Activated naive CD4-positive, alpha-beta T cell treated with anti-CD3 and anti-CD28 coated beads, Interleukin-2, amount 50 U/mL, for 24 hours (primary cell): ENCODE data around the gene TGFB2.

Experiments used
- H3K27ac Mint-ChIP-seq: one replicate; pipeline ENCODE4 v1.8.0; 2021; ENCODE audit warnings: mild to moderate bottlenecking, mixed read lengths
- H3K27me3 Mint-ChIP-seq: one replicate; pipeline ENCODE4 v1.8.0; 2021; ENCODE audit warnings: mixed read lengths
- H3K36me3 Mint-ChIP-seq: one replicate; pipeline ENCODE4 v1.8.0; 2021; ENCODE audit warnings: mixed read lengths
- H3K4me1 Mint-ChIP-seq: one replicate; pipeline ENCODE4 v1.8.0; 2021; ENCODE audit warnings: mixed read lengths
- H3K4me3 Mint-ChIP-seq: one replicate; pipeline ENCODE4 v1.8.0; 2021; ENCODE audit warnings: mild to moderate bottlenecking, mixed read lengths
- H3K9me3 Mint-ChIP-seq: one replicate; pipeline ENCODE4 v1.8.0; 2021; ENCODE audit warnings: mixed read lengths

TGFB2 gene

GRCh38 chr1:218463194-218464156, 118.3 kb downstream of the TGFB2 start:
- Mint-ChIP-seq H3K27ac (no peak overlapping the region), H3K9me3 (no peaks in the 10 kb centered on the region), H3K36me3 (no peaks in the 10 kb centered on the region), H3K27me3 (peaks cover 1% of the 10 kb centered on the region), H3K4me1 (no peaks in the 10 kb centered on the region), H3K4me3 (no peak overlapping the region)

- H3K36me3 Mint-ChIP-seq, result no peaks in the 10 kb centered on the region
- H3K4me1 Mint-ChIP-seq, result no peaks in the 10 kb centered on the region
- H3K27ac Mint-ChIP-seq, result no peak overlapping the region
- H3K27me3 Mint-ChIP-seq, result peaks cover 1% of the 10 kb centered on the region
- no peak overlapping the region for H3K4me3 Mint-ChIP-seq
- H3K9me3 Mint-ChIP-seq, result no peaks in the 10 kb centered on the region
These were observed 119.7 kb downstream of the TGFB2 start for GRCh38 chr1:218464871-218465270.

- Mint-ChIP-seq H3K27me3 (peaks cover 1% of the 10 kb centered on the region), H3K4me3 (no peak overlapping the region), H3K9me3 (no peaks in the 10 kb centered on the region), H3K36me3 (no peaks in the 10 kb centered on the region), H3K4me1 (no peaks in the 10 kb centered on the region), H3K27ac (no peak overlapping the region)
These were observed 121.3 kb downstream of the TGFB2 start for GRCh38 chr1:218466341-218467010.

- H3K27me3 Mint-ChIP-seq, result peaks cover 1% of the 10 kb centered on the region
- H3K4me3 Mint-ChIP-seq, result no peak overlapping the region
- H3K36me3 Mint-ChIP-seq, result no peaks in the 10 kb centered on the region
- H3K27ac Mint-ChIP-seq, result no peak overlapping the region
- H3K9me3 Mint-ChIP-seq, result no peaks in the 10 kb centered on the region
- no peaks in the 10 kb centered on the region for H3K4me1 Mint-ChIP-seq
These were observed 122.3 kb downstream of the TGFB2 start for GRCh38 chr1:218467101-218468072.

- Mint-ChIP-seq H3K9me3 (no peaks in the 10 kb centered on the region), H3K4me1 (no peaks in the 10 kb centered on the region), H3K4me3 (no peak overlapping the region), H3K27me3 (peaks cover 1% of the 10 kb centered on the region), H3K36me3 (no peaks in the 10 kb centered on the region), H3K27ac (no peak overlapping the region)
These were observed 123.6 kb downstream of the TGFB2 start for GRCh38 chr1:218468711-218469110.

- H3K27ac Mint-ChIP-seq, result no peak overlapping the region
- H3K9me3 Mint-ChIP-seq, result no peaks in the 10 kb centered on the region
- peaks cover 6% of the 10 kb centered on the region for H3K4me1 Mint-ChIP-seq
- H3K36me3 Mint-ChIP-seq, result no peaks in the 10 kb centered on the region
- no peaks in the 10 kb centered on the region for H3K27me3 Mint-ChIP-seq
- no peak overlapping the region for H3K4me3 Mint-ChIP-seq
These were observed 127.7 kb downstream of the TGFB2 start for GRCh38 chr1:218472885-218473284.

- no peaks in the 10 kb centered on the region for H3K36me3 Mint-ChIP-seq
- H3K27ac Mint-ChIP-seq, result no peak overlapping the region
- H3K4me3 Mint-ChIP-seq, result no peak overlapping the region
- H3K9me3 Mint-ChIP-seq, result no peaks in the 10 kb centered on the region
- peaks cover 6% of the 10 kb centered on the region for H3K4me1 Mint-ChIP-seq
- no peaks in the 10 kb centered on the region for H3K27me3 Mint-ChIP-seq
These were observed 128.4 kb downstream of the TGFB2 start for GRCh38 chr1:218473522-218473921.

DNA sequence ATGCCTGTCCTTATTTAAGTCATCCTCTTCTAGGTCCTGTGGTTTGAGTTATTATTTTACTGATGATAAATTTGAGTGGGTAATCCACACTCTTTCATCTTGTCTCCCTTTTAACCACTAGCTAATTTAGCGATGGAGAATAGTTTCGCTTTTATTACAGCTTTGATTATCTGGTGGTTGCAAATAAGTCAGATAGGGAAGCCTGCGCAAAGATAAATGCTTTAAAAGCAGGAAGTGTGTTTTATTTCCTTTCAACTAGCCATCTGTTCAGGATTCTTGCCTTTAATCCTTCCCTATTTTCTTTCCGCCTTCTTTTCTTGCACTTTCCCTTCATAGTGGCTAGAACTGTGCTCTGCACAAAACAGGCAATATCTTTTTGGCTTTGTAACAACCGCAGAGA, 129.0 kb downstream of the TGFB2 start:
- Mint-ChIP-seq H3K27me3 (no peaks in the 10 kb centered on the region), H3K27ac (no peak overlapping the region), H3K4me1 (peaks cover 6% of the 10 kb centered on the region), H3K36me3 (no peaks in the 10 kb centered on the region), H3K9me3 (no peaks in the 10 kb centered on the region), H3K4me3 (no peak overlapping the region)

DNA sequence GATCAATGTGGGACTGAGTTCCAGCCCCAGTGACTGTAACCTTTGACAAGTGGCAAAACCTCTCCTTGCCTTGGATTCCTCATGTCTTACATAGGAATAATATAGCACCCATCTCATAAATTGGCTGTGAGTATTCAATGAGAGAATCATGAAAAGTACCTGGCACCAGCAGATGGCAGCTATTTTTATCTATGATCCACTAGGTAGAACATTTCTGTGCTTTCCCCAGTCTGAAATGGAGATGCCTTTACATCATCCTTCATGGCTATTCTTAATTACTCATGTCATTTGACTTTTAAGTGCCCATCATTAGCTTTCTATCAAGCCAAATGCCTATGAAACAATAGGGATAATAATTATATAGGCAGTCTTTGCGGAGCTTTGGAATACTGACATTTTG, 130.1 kb downstream of the TGFB2 start:
- Mint-ChIP-seq H3K4me1 (peaks cover 6% of the 10 kb centered on the region), H3K27ac (no peak overlapping the region), H3K4me3 (no peak overlapping the region), H3K27me3 (peaks cover 1% of the 10 kb centered on the region), H3K36me3 (no peaks in the 10 kb centered on the region), H3K9me3 (no peaks in the 10 kb centered on the region)

GRCh38 chr1:218475699-218476098, 130.6 kb downstream of the TGFB2 start:
- peaks cover 6% of the 10 kb centered on the region for H3K4me1 Mint-ChIP-seq
- no peak overlapping the region for H3K27ac Mint-ChIP-seq
- no peaks in the 10 kb centered on the region for H3K36me3 Mint-ChIP-seq
- H3K4me3 Mint-ChIP-seq, result no peak overlapping the region
- no peaks in the 10 kb centered on the region for H3K9me3 Mint-ChIP-seq
- H3K27me3 Mint-ChIP-seq, result peaks cover 2% of the 10 kb centered on the region

- Mint-ChIP-seq H3K9me3 (no peaks in the 10 kb centered on the region), H3K36me3 (no peaks in the 10 kb centered on the region), H3K27me3 (peaks cover 4% of the 10 kb centered on the region), H3K4me1 (peaks cover 6% of the 10 kb centered on the region), H3K4me3 (no peak overlapping the region), H3K27ac (no peak overlapping the region)
These were observed 131.2 kb downstream of the TGFB2 start for GRCh38 chr1:218476385-218476784.

GRCh38 chr1:218478336-218478735, 133.2 kb downstream of the TGFB2 start:
- Mint-ChIP-seq H3K9me3 (no peaks in the 10 kb centered on the region), H3K4me1 (peaks cover 6% of the 10 kb centered on the region), H3K27me3 (peaks cover 4% of the 10 kb centered on the region), H3K4me3 (no peak overlapping the region), H3K27ac (no peak overlapping the region), H3K36me3 (no peaks in the 10 kb centered on the region)

DNA sequence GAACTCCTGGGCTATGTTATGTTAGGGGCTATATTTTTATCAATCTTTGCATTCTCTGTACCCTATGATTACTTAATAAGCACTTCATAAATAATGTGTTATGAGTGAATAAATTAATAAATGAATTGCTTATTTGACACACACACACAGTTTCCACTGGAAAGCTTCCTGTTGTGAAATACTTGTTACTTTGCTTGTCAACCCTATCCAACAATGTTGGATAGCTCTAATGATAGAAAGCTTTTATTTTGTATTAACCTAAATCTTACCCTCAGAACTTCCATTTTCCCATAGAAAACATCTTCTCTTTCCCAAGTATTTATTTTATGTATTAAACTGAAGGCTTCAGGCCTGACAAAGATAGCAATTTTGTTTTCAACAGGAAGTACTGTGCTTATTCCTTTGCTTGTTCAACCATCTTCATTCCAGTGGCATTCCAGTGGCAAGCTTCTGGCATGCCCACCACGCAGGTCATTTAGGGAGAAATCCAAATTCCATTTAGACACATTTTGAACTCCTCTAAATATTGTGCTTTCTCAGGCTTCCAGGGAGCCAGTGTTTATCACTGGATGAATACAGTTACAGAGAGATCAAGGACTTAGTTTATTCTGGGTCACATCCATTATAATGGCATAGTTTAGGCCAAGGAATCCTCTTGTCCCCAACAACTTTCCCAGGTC, 134.4 kb downstream of the TGFB2 start:
- no peaks in the 10 kb centered on the region for H3K9me3 Mint-ChIP-seq
- H3K4me3 Mint-ChIP-seq, result no peak overlapping the region
- no peaks in the 10 kb centered on the region for H3K4me1 Mint-ChIP-seq
- no peak overlapping the region for H3K27ac Mint-ChIP-seq
- H3K27me3 Mint-ChIP-seq, result peaks cover 4% of the 10 kb centered on the region
- no peaks in the 10 kb centered on the region for H3K36me3 Mint-ChIP-seq

- peaks cover 4% of the 10 kb centered on the region for H3K27me3 Mint-ChIP-seq
- H3K4me3 Mint-ChIP-seq, result no peak overlapping the region
- H3K36me3 Mint-ChIP-seq, result no peaks in the 10 kb centered on the region
- no peaks in the 10 kb centered on the region for H3K9me3 Mint-ChIP-seq
- no peak overlapping the region for H3K27ac Mint-ChIP-seq
- H3K4me1 Mint-ChIP-seq, result no peaks in the 10 kb centered on the region
These were observed 135.0 kb downstream of the TGFB2 start for GRCh38 chr1:218480137-218480536.

DNA sequence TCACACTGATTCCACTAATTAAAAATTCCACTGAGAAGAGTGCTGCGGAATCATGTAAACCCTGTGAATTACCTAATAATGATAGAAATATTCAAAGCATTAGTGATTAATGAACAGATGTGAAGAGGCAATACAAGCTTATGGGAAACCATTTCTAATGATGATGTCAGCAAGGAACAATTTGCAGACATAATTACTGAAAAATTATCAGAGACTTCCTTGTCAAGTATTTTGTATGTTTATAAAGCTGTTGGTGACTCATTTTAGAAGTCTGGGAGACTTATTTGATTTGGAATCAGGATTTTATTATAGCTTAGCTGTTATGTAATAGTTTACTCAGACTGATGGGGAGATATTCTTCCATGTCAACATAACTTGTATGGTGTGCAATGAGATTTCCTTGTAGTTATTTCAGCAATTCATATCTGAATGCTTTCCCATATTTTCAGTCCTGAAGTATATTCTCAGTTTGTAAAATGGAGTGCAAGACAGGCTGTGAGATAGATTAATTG, 135.5 kb downstream of the TGFB2 start:
- H3K4me1 Mint-ChIP-seq, result no peaks in the 10 kb centered on the region
- H3K4me3 Mint-ChIP-seq, result no peak overlapping the region
- H3K9me3 Mint-ChIP-seq, result no peaks in the 10 kb centered on the region
- no peak overlapping the region for H3K27ac Mint-ChIP-seq
- no peaks in the 10 kb centered on the region for H3K36me3 Mint-ChIP-seq
- peaks cover 4% of the 10 kb centered on the region for H3K27me3 Mint-ChIP-seq
